Endodermal cell (in vitro differentiated cells): ENCODE measurements around the gene NAALADL2. TPM values are rescaled to one million over a fixed set of nuclear protein-coding genes. Genes with fewer than 3 reads are reported as not detected.

Experiments used
- DNase-seq: peaks from one replicate; pipeline ENCODE4 v3.0.0-alpha.2; 2017
- H3K27ac ChIP-seq: 2 replicates; pipeline ENCODE4 v1.5.1; 2013; ENCODE audit warnings: mild to moderate bottlenecking, low read depth, low read length, moderate library complexity
- H3K27me3 ChIP-seq: 2 replicates; pipeline ENCODE4 v1.6.1; 2013; ENCODE audit warnings: mild to moderate bottlenecking, low read length, moderate library complexity; ENCODE audit not compliant: insufficient read depth, control insufficient read depth, poor library complexity, severe bottlenecking
- H3K36me3 ChIP-seq: 2 replicates; pipeline ENCODE4 v1.7.0; 2013; ENCODE audit warnings: mild to moderate bottlenecking, low read length, moderate library complexity; ENCODE audit not compliant: control insufficient read depth, insufficient read depth
- H3K4me1 ChIP-seq: one replicate; pipeline ENCODE4 v1.7.0; 2013; ENCODE audit warnings: low read length; ENCODE audit not compliant: control insufficient read depth, insufficient read depth
- H3K4me3 ChIP-seq: 2 replicates; pipeline ENCODE4 v1.5.1; 2013; ENCODE audit warnings: mild to moderate bottlenecking, low read length, moderate library complexity
- H3K9ac ChIP-seq: 2 replicates; pipeline ENCODE4 v1.6.1; 2013; ENCODE audit warnings: mild to moderate bottlenecking, low read length, moderate library complexity; ENCODE audit not compliant: poor library complexity, severe bottlenecking; ENCODE audit errors: extremely low read depth
- H3K9me3 ChIP-seq: 2 replicates; pipeline ENCODE4 v1.6.1; 2013; ENCODE audit warnings: mild to moderate bottlenecking, low read length, moderate library complexity; ENCODE audit not compliant: control insufficient read depth
- H3K27ac Mint-ChIP-seq: 2 replicates; pipeline ENCODE4 v1.8.0; 2020; ENCODE audit warnings: mixed read lengths
- H3K27me3 Mint-ChIP-seq: 2 replicates; pipeline ENCODE4 v1.8.0; 2021; ENCODE audit warnings: mild to moderate bottlenecking, mixed read lengths; ENCODE audit not compliant: insufficient read depth
- H3K36me3 Mint-ChIP-seq: 2 replicates; pipeline ENCODE4 v1.8.0; 2020; ENCODE audit warnings: low read depth, mixed read lengths
- H3K4me1 Mint-ChIP-seq: 2 replicates; pipeline ENCODE4 v1.8.0; 2020; ENCODE audit warnings: mixed read lengths
- H3K4me3 Mint-ChIP-seq: 2 replicates; pipeline ENCODE4 v1.8.0; 2020; ENCODE audit warnings: mild to moderate bottlenecking, moderate library complexity, mixed read lengths
- H3K9me3 Mint-ChIP-seq: 2 replicates; pipeline ENCODE4 v1.8.0; 2020; ENCODE audit warnings: mild to moderate bottlenecking, mixed read lengths
- WGBS, 2 experiments: methylation state at CpG; one replicate each; pipeline versions ENCODE4 v1.1.5 to v1.1.7; 2013; ENCODE audit warnings: missing lambda C conversion rate in 2 of 2, mixed read lengths in 1 of 2; ENCODE audit not compliant: insufficient coverage in 1 of 2, insufficient read length in 1 of 2; 5-methylcytosine and 5-hydroxymethylcytosine counted together
- total RNA-seq, 2 donors: library from RNA; stranded (reverse); fragmentation: NEBNext Ultra II Directional in 1 of 2; extraction: Animal tissue kit (Norgen Biotek cat#: 25700) in 1 of 2; gene quantifications; 2 replicates in 1 of 2; 3 replicates in 1 of 2; pipeline ENCODE4 v1.2.1, GENCODE V29; 2021
- TF ChIP-seq, protein P1 (sequence below): fragments of 200-600 bp; sonication (generic); conservative IDR thresholded peaks from 2 replicates; pipeline ENCODE4 v1.5.0; 2021; ENCODE audit warnings: antibody characterized with exemption, mild to moderate bottlenecking

The NAALADL2 gene
- total RNA-seq, 2 donors from 2014 or later = 1.6 to 1.8 TPM

DNA sequence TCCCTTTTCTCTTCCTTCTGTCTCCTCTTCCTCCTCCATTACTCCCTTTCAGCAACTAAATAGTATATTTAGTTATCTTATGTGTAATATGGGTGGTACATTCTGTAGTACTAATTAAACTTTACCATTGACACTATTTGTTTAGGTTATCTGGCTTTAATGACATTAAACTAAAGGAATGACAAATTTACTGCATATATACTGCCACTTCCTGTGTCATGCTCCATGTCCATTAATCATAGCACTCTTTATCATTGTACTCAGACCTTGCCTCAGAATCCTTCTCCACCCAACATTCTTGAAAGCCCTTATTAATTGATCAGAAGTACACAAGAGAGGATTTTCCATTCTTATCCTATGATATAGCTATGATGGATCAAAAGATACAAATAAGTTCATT, 244.2 kb downstream of the NAALADL2 start:
- DNase-seq = no peak
- H3K9me3 ChIP-seq = no peaks in the 10 kb centered on the region
- H3K27me3 Mint-ChIP-seq = peaks cover 13% of the 10 kb centered on the region
- H3K27me3 ChIP-seq = peaks cover 43% of the 10 kb centered on the region
- H3K9ac ChIP-seq = no peak overlapping the region
- peaks cover 2% of the 10 kb centered on the region for H3K4me1 ChIP-seq
- no peaks in the 10 kb centered on the region for H3K9me3 Mint-ChIP-seq
- TF ChIP-seq, protein P1, sequence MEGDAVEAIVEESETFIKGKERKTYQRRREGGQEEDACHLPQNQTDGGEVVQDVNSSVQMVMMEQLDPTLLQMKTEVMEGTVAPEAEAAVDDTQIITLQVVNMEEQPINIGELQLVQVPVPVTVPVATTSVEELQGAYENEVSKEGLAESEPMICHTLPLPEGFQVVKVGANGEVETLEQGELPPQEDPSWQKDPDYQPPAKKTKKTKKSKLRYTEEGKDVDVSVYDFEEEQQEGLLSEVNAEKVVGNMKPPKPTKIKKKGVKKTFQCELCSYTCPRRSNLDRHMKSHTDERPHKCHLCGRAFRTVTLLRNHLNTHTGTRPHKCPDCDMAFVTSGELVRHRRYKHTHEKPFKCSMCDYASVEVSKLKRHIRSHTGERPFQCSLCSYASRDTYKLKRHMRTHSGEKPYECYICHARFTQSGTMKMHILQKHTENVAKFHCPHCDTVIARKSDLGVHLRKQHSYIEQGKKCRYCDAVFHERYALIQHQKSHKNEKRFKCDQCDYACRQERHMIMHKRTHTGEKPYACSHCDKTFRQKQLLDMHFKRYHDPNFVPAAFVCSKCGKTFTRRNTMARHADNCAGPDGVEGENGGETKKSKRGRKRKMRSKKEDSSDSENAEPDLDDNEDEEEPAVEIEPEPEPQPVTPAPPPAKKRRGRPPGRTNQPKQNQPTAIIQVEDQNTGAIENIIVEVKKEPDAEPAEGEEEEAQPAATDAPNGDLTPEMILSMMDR = no peak
- H3K27ac ChIP-seq = no peak overlapping the region
- H3K36me3 ChIP-seq = no peaks in the 10 kb centered on the region
- no peak overlapping the region for H3K27ac Mint-ChIP-seq
- no peak overlapping the region for H3K4me3 ChIP-seq
- H3K4me3 Mint-ChIP-seq = no peak overlapping the region
- H3K4me1 Mint-ChIP-seq = no peaks in the 10 kb centered on the region
- no peaks in the 10 kb centered on the region for H3K36me3 Mint-ChIP-seq

DNA sequence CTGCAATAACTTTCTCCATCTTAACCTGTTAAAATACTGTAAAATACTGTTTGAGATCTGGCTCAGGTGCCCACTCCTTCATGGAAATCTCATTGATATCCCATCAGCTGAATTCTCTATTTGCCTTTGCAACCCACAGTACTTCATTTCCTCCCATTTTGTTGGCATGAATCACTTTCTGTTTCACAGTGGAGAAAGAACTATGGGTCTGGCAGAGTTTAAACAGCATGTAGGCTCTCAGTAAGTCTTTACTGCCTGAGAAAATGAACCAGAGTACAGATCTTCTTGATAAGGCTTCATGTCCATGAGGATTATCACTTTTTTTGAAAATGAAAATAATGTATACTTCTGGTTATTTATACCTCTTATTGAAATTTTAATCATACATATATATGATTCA, 245.9 kb downstream of the NAALADL2 start:
- Histone ChIP-seq H3K27me3 (peaks cover 37% of the 10 kb centered on the region), H3K4me1 (peaks cover 2% of the 10 kb centered on the region), H3K4me3 (no peak overlapping the region), H3K9ac (no peak overlapping the region), H3K27ac (no peak overlapping the region), H3K36me3 (no peaks in the 10 kb centered on the region), H3K9me3 (no peaks in the 10 kb centered on the region)
- DNase-seq = no peak
- TF ChIP-seq, protein P1 = no peak
- no peak overlapping the region for H3K27ac Mint-ChIP-seq
- H3K4me3 Mint-ChIP-seq = no peak overlapping the region
- no peaks in the 10 kb centered on the region for H3K36me3 Mint-ChIP-seq
- peaks cover 8% of the 10 kb centered on the region for H3K27me3 Mint-ChIP-seq
- no peaks in the 10 kb centered on the region for H3K4me1 Mint-ChIP-seq
- H3K9me3 Mint-ChIP-seq = no peaks in the 10 kb centered on the region

DNA sequence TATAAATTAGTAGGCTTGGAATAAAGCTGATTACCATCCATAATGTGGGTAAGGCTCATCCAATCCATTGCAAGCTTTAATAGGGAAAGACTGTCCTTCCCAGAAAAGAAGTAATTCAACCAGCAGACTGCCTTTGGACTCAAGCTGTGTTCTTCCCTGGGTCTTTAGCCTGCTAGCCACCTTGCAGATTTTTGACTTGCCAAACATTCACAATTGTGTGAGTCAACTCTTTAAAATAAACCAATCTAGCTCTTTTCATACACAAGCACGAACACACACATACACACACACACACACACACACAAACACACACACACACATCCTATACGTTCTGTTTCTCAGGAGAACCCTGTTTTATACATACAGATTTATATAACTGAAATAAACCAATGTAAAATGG, 248.1 kb downstream of the NAALADL2 start:
- Mint-ChIP-seq H3K27ac (no peak overlapping the region), H3K27me3 (peaks cover 8% of the 10 kb centered on the region), H3K36me3 (no peaks in the 10 kb centered on the region), H3K9me3 (no peaks in the 10 kb centered on the region), H3K4me3 (no peak overlapping the region), H3K4me1 (no peaks in the 10 kb centered on the region)
- H3K9ac ChIP-seq = no peak overlapping the region
- no peak overlapping the region for H3K4me3 ChIP-seq
- 90% methylated on average over 2 of the region's 2 CpGs; no CpG with 5 or more reads in 1 of the 2 experiments for WGBS, 2 experiments
- no peak overlapping the region for H3K27ac ChIP-seq
- H3K27me3 ChIP-seq = peaks cover 29% of the 10 kb centered on the region
- no peaks in the 10 kb centered on the region for H3K36me3 ChIP-seq
- no peak for DNase-seq
- no peaks in the 10 kb centered on the region for H3K4me1 ChIP-seq
- TF ChIP-seq, protein P1 = no peak
- no peaks in the 10 kb centered on the region for H3K9me3 ChIP-seq
